K562 (cell line): Measurements from ENCODE around the gene FRYL. TPM values are rescaled to one million over a fixed set of nuclear protein-coding genes. Genes with fewer than 3 reads are reported as not detected.

Experiments used
- ATAC-seq: fragments of 200-7000 bp; cut with Tn5 transposase; 3 replicates; pipeline ENCODE4 v1.9.1; 2020; ENCODE audit warnings: moderate library complexity
- BruUV-seq: library from RNA; stranded (reverse); fragments of 400-500 nt; replicated peaks from 2 replicates; lab custom pipeline; 2021; lab: Mats Ljungman, UMichigan
- CTCF ChIA-PET: fragments of 300-600 bp; formaldehyde crosslinking; extraction: SDS; loops from one replicate; lab custom pipeline; 2021; ENCODE audit warnings: low intra/inter-chr PET ratio; lab: Yijun Ruan, JAX
- POLR2A ChIA-PET: fragments of 300-600, 350-650 bp; sonication (Branson Sonifier 250); formaldehyde crosslinking; extraction: SDS; loops from one replicate; lab custom pipeline; 2021; ENCODE audit warnings: antibody characterized with exemption, inconsistent platforms; lab: Yijun Ruan, JAX
- DNase-seq, 4 experiments: peaks; one replicate each; pipeline versions ENCODE4 v3.0.0 to v3.0.0-alpha.2; 2011 to 2018; ENCODE audit warnings: low spot score in 3 of 4, mixed read lengths in 3 of 4; ENCODE audit errors: extremely low read depth in 1 of 4
- FAIRE-seq: peaks from 2 replicates; lab custom pipeline; 2011; peaks lifted over from hg19 to GRCh38; lab: Jason Lieb, UNC
- H2AFZ ChIP-seq: 2 replicates; pipeline ENCODE4 v1.6.0; 2011; ENCODE audit warnings: low read depth, low read length, control low read depth, inconsistent platforms
- H3K27ac ChIP-seq: fragments of 200-600 bp; 3 replicates; pipeline ENCODE4 v1.8.0; 2011; ENCODE audit warnings: low read depth, mild to moderate bottlenecking, control low read depth, inconsistent platforms, low read length, moderate library complexity, mixed read lengths; ENCODE audit errors: extremely low read depth
- H3K27me3 ChIP-seq, 2 experiments: fragments of 300-600 bp in 1 of 2; 2 replicates in 1 of 2; 3 replicates in 1 of 2; pipeline versions ENCODE4 v1.6.0 to v1.8.0; 2011; ENCODE audit warnings: inconsistent platforms in 2 of 2, low read length in 2 of 2, mild to moderate bottlenecking in 1 of 2, mixed read lengths in 1 of 2, moderate library complexity in 1 of 2; ENCODE audit not compliant: control insufficient read depth in 2 of 2, insufficient read depth in 2 of 2
- H3K36me3 ChIP-seq: fragments of 300-600 bp; 3 replicates; pipeline ENCODE4 v1.8.0; 2011; ENCODE audit warnings: mild to moderate bottlenecking, low read length, inconsistent platforms; ENCODE audit not compliant: control insufficient read depth, insufficient read depth
- H3K4me1 ChIP-seq, 2 experiments: fragments of 200-600 bp in 1 of 2; replicated peaks in 1 of 2; 2 replicates in 1 of 2; 3 replicates in 1 of 2; pipeline versions ENCODE4 v1.5.1 to v1.8.0; 2011; ENCODE audit warnings: inconsistent platforms in 2 of 2, low read length in 2 of 2, mild to moderate bottlenecking in 1 of 2, mixed read lengths in 1 of 2, moderate library complexity in 1 of 2; ENCODE audit not compliant: control insufficient read depth in 2 of 2, insufficient read depth in 2 of 2
- H3K4me2 ChIP-seq: 2 replicates; pipeline ENCODE4 v1.6.1; 2011; ENCODE audit warnings: low read length, control low read depth, inconsistent platforms, mixed read lengths; ENCODE audit not compliant: insufficient read depth
- H3K4me3 ChIP-seq: fragments of 200-600 bp; sonication (generic), shearing (Covaris generic); 2 replicates; pipeline ENCODE4 v1.5.1; 2016; ENCODE audit warnings: control low read depth, inconsistent platforms
- H3K79me2 ChIP-seq: fragments of 200-600 bp; 3 replicates; pipeline ENCODE4 v1.8.0; 2011; ENCODE audit warnings: low read length, inconsistent platforms; ENCODE audit not compliant: control insufficient read depth, insufficient read depth
- H3K9ac ChIP-seq, 2 experiments: 2 replicates each; pipeline versions ENCODE4 v1.6.0 to v1.6.1; 2011; ENCODE audit warnings: low read depth in 2 of 2, low read length in 2 of 2, control low read depth in 1 of 2, inconsistent platforms in 1 of 2, mild to moderate bottlenecking in 1 of 2, mixed read lengths in 1 of 2; ENCODE audit not compliant: insufficient read depth in 1 of 2
- H3K9me1 ChIP-seq: one replicate; pipeline ENCODE4 v1.6.0; 2011; ENCODE audit warnings: inconsistent platforms, mild to moderate bottlenecking, low read length, moderate library complexity; ENCODE audit not compliant: control insufficient read depth, insufficient read depth
- H3K9me3 ChIP-seq: replicated peaks from 2 replicates; pipeline ENCODE4 v1.5.1; 2011; ENCODE audit warnings: low read depth, low read length, inconsistent platforms; ENCODE audit not compliant: control insufficient read depth, insufficient read depth
- H4K20me1 ChIP-seq: replicated peaks from 2 replicates; pipeline ENCODE4 v1.6.1; 2011; ENCODE audit warnings: low read length, inconsistent platforms, mixed read lengths; ENCODE audit not compliant: control insufficient read depth, insufficient read depth
- BRCA1 ChIP-seq, 2 experiments: fragments of 450-650 bp in 1 of 2; sonication (generic) in 1 of 2; formaldehyde crosslinking in 1 of 2; IDR thresholded peaks; 2 replicates each; pipeline versions ENCODE4 v1.5.0 to v1.6.1; 2017 to 2020; ENCODE audit warnings: mild to moderate bottlenecking in 1 of 2, missing genetic modification reagents in 1 of 2
- HNRNPK ChIP-seq: fragments of 200-400 bp; formaldehyde crosslinking; IDR thresholded peaks from one replicate; pipeline ENCODE4 v1.6.1; 2018; ENCODE audit warnings: mild to moderate bottlenecking, low read depth, low read length; ENCODE audit not compliant: poor library complexity, severe bottlenecking
- IRF1 ChIP-seq: sonication (generic); formaldehyde crosslinking; IDR thresholded peaks from 2 replicates; pipeline ENCODE4 v1.8.0; 2022; ENCODE audit warnings: missing genetic modification reagents, mild to moderate bottlenecking, borderline replicate concordance
- MAX ChIP-seq: sonication (generic); formaldehyde crosslinking; IDR thresholded peaks from 2 replicates; pipeline ENCODE4 v1.9.0; 2022; ENCODE audit warnings: mild to moderate bottlenecking, missing genetic modification reagents
- MCM3 ChIP-seq: fragments of 450-650 bp; IDR thresholded peaks from 2 replicates; pipeline ENCODE4 v1.6.1; 2016
- MEIS2 ChIP-seq: fragments of 450-650 bp; IDR thresholded peaks from 2 replicates; pipeline ENCODE4 v1.6.1; 2014; ENCODE audit warnings: mild to moderate bottlenecking; ENCODE audit not compliant: partially characterized antibody
- MIER1 ChIP-seq: fragments of 450-650 bp; IDR thresholded peaks from 2 replicates; pipeline ENCODE4 v1.6.1; 2016; ENCODE audit warnings: antibody characterized with exemption, mild to moderate bottlenecking, low read depth
- MYC ChIP-seq, 2 experiments: fragments of 250-450 bp in 1 of 2; sonication (Bioruptor Pico) in 1 of 2; IDR thresholded peaks; 2 replicates each; pipeline versions ENCODE4 v1.5.1 to v1.6.1; 2012 to 2021; ENCODE audit warnings: low read depth in 2 of 2, borderline replicate concordance in 1 of 2, improper control_type of control experiment in 1 of 2, low read length in 1 of 2, mild to moderate bottlenecking in 1 of 2, moderate library complexity in 1 of 2
- NFIC ChIP-seq: fragments of 450-650 bp; IDR thresholded peaks from 2 replicates; pipeline ENCODE4 v1.6.1; 2017; ENCODE audit warnings: mild to moderate bottlenecking, inconsistent platforms
- PBX2 ChIP-seq, 2 experiments: IDR thresholded peaks in 1 of 2; conservative IDR thresholded peaks in 1 of 2; 2 replicates each; pipeline ENCODE4 v1.6.1; 2016; ENCODE audit warnings: low read depth in 2 of 2, mild to moderate bottlenecking in 1 of 2, missing compliant biosample characterization in 1 of 2, missing genetic modification characterization in 1 of 2, moderate library complexity in 1 of 2
- POLR2B ChIP-seq: fragments of 450-650 bp; IDR thresholded peaks from 2 replicates; pipeline ENCODE4 v1.6.1; 2018; ENCODE audit warnings: low read depth; ENCODE audit not compliant: partially characterized antibody
- PPARD ChIP-seq: fragments of 250-450 bp; sonication (Bioruptor Pico); IDR thresholded peaks from 2 replicates; pipeline ENCODE4 v1.8.0; 2022; ENCODE audit warnings: inconsistent platforms, mild to moderate bottlenecking, moderate library complexity
- SMARCB1 ChIP-seq: IDR thresholded peaks from 2 replicates; pipeline ENCODE4 v1.6.1; 2011; ENCODE audit warnings: improper control_type of control experiment, low read depth; ENCODE audit not compliant: insufficient read length
- SMARCC2 ChIP-seq: fragments of 450-650 bp; IDR thresholded peaks from 2 replicates; pipeline ENCODE4 v1.6.1; 2017; ENCODE audit warnings: antibody characterized with exemption, moderate library complexity, mild to moderate bottlenecking, low read depth
- SNAPC5 ChIP-seq: fragments of 250-450 bp; sonication (Bioruptor Pico); IDR thresholded peaks from 2 replicates; pipeline ENCODE4 v1.8.0; 2021; ENCODE audit warnings: moderate library complexity, mild to moderate bottlenecking, inconsistent platforms
- SOX6 ChIP-seq: fragments of 450-650 bp; IDR thresholded peaks from 2 replicates; pipeline ENCODE4 v1.6.1; 2014; ENCODE audit warnings: mild to moderate bottlenecking
- XRCC4 ChIP-seq: IDR thresholded peaks from one replicate; pipeline ENCODE4 v1.6.1; 2011; ENCODE audit not compliant: insufficient read depth, insufficient read length; ENCODE audit errors: extremely low read depth
- WGBS: fragments of 100-300 bp; shearing (Covaris generic); methylation state at CpG from one replicate; pipeline ENCODE4 v1.1.6; 2016; ENCODE audit warnings: low coverage, mixed read lengths; ENCODE audit not compliant: insufficient coverage; ENCODE audit errors: missing lambda C conversion rate; 5-methylcytosine and 5-hydroxymethylcytosine counted together
- in situ Hi-C: fragments of 300-500 bp; cut with MboI; formaldehyde crosslinking; loops from 4 replicates; pipeline ENCODE4 v1.15.0; 2018; ENCODE audit warnings: inconsistent platforms, mixed read lengths
- intact Hi-C: fragments of 100-400 bp; cut with micrococcal nuclease; formaldehyde crosslinking; loops from 2 replicates; pipeline ENCODE4 v1.14.2; 2022
- polyA plus RNA-seq, 8 experiments: library from polyadenylated mRNA; depleted of rRNA in 4 of 8; stranded (reverse) in 5 of 8; unstranded in 3 of 8; fragments of >200 nt; fragmentation: Nextera tagmentation in 2 of 8; fragmentation: Illumina TruSeq in 1 of 8; extraction: Ambion mirVana in 2 of 8; extraction: Trizol in 1 of 8; gene quantifications; 2 replicates each; pipeline versions ENCODE4 v1.2.1 to v1.2.3, GENCODE V29; 2011 to 2014; ENCODE audit warnings: inconsistent platforms in 1 of 8, missing spikeins in 1 of 8
- total RNA-seq, 7 experiments: library from RNA; depleted of rRNA in 6 of 7; stranded (reverse); fragments of >200 nt in 6 of 7; fragmentation: Illumina TruSeq in 2 of 7; extraction: Trizol in 2 of 7; gene quantifications; 2 replicates each; pipeline versions ENCODE4 v1.2.1 to v1.2.3, GENCODE V29; 2011 to 2021; ENCODE audit warnings: low replicate concordance in 1 of 7

FRYL gene
- total and polyA plus RNA-seq, 9 of the 15 experiments (the other 6 are each of a cell fraction or from before 2014, with no cell fraction given): 7.2 to 34.9 (median 15.9) TPM

GRCh38 chr4:48504026-48504330 is 276.1 kb downstream of the FRYL start (continued):
- TF ChIP-seq PBX2 (CRISPR knock-in tag; IDR thresholded peaks at IDR 0.05; ENCODE audit: low read depth) (no peak), PBX2 (tag; conservative IDR thresholded peaks at IDR 0.05; ENCODE audit: low read depth) (no peak), MCM3 (no peak), MEIS2 (no peak), SOX6 (no peak), MYC (IDR thresholded peaks at IDR 0.05; ENCODE audit: low read depth, low read length) (no peak), MYC (CRISPR knock-in tag; IDR thresholded peaks at IDR 0.05; ENCODE audit: borderline replicate concordance, low read depth) (no peak), MAX (CRISPR knock-in tag) (no peak)

GRCh38 chr4:48503233-48504025 is 276.6 kb downstream of the FRYL start:
- no peak overlapping the region for H3K4me3 ChIP-seq
- intact Hi-C loops (no loop called here), in situ Hi-C loops (no loop called here)
- WGBS: 60% methylated on average over 4 of the region's 4 CpGs
- no peak overlapping the region for H3K9ac ChIP-seq
- no peak overlapping the region for H3K4me2 ChIP-seq
- BruUV-seq: no TSS peak
- ChIA-PET CTCF (no interaction called here), POLR2A (no interaction called here)
- no peaks in the 10 kb centered on the region for H3K27me3 ChIP-seq
- no peak for FAIRE-seq
- peaks cover 0 to 3% of the 10 kb centered on the region in 2 experiments; a peak in 2 of 5 replicates for H3K4me1 ChIP-seq
- no peak for DNase-seq
- H3K27ac ChIP-seq: peak overlapping the region; percentile 11; the same call in 1 of the 3 replicates
- no peak overlapping the region for H2AFZ ChIP-seq
- H3K9me1 ChIP-seq: no peaks in the 10 kb centered on the region
- no peaks in the 10 kb centered on the region for H3K9me3 ChIP-seq
- ATAC-seq: no peak
- no peaks in the 10 kb centered on the region for H3K79me2 ChIP-seq
- H4K20me1 ChIP-seq: no peaks in the 10 kb centered on the region
- H3K36me3 ChIP-seq: peaks cover 50% of the 10 kb centered on the region; the same call in 2 of the 3 replicates
- TF ChIP-seq SMARCB1: no peak
- TF ChIP-seq BRCA1 (IDR thresholded peaks at IDR 0.05): no peak
- TF ChIP-seq BRCA1 (CRISPR knock-in tag; IDR thresholded peaks at IDR 0.05): no peak
- no peak for TF ChIP-seq NFIC
- no peak for TF ChIP-seq POLR2B
- no peak for TF ChIP-seq IRF1 (CRISPR knock-in tag)
- TF ChIP-seq SMARCC2: no peak
- TF ChIP-seq MIER1: no peak
- TF ChIP-seq SNAPC5 (CRISPR knock-in tag): no peak
- TF ChIP-seq XRCC4: no peak
- no peak for TF ChIP-seq HNRNPK
- TF ChIP-seq PPARD (CRISPR knock-in tag): no peak
